HG02840 (cell line): ENCODE measurements around the gene CTR9.
A peak's percentile ranks its signal among the peaks of the same experiment; 100 is the strongest.

Experiments used
- ATAC-seq: cut with Tn5 transposase; IDR thresholded peaks from one replicate; pipeline ENCODE4 v1.9.1; 2021; ENCODE audit warnings: mild to moderate bottlenecking, moderate library complexity, moderate number of reproducible peaks; ENCODE audit not compliant: unreplicated experiment, low FRiP score

Gene CTR9

GRCh38 chr11:10779086-10779485, 28.0 kb downstream of the CTR9 start:
- no peak for ATAC-seq

GRCh38 chr11:10780040-10780439, 29.0 kb downstream of the CTR9 start:
- no peak for ATAC-seq

- ATAC-seq: no peak
Observed at GRCh38 chr11:10784232-10785145, 33.4 kb downstream of the CTR9 start.

GRCh38 chr11:10785146-10785474, 34.1 kb downstream of the CTR9 start:
- ATAC-seq: no peak

GRCh38 chr11:10786451-10786850, 35.4 kb downstream of the CTR9 start:
- no peak for ATAC-seq

GRCh38 chr11:10792385-10793068, 41.5 kb downstream of the CTR9 start:
- peak; percentile 76 for ATAC-seq

GRCh38 chr11:10793470-10794255, 42.6 kb downstream of the CTR9 start:
- ATAC-seq: no peak

GRCh38 chr11:10796191-10796590, 45.1 kb downstream of the CTR9 start:
- no peak for ATAC-seq

GRCh38 chr11:10797001-10797400, 46.0 kb downstream of the CTR9 start:
- ATAC-seq: no peak

- no peak for ATAC-seq
Observed at GRCh38 chr11:10797531-10797930, 46.5 kb downstream of the CTR9 start.

- no peak for ATAC-seq
Observed at GRCh38 chr11:10798330-10798928, 47.4 kb downstream of the CTR9 start.

- ATAC-seq: no peak
Observed at GRCh38 chr11:10800292-10800691, 49.2 kb downstream of the CTR9 start.

GRCh38 chr11:10803676-10804075, 52.6 kb downstream of the CTR9 start:
- no peak for ATAC-seq

- no peak for ATAC-seq
Observed at GRCh38 chr11:10805741-10806140, 54.7 kb downstream of the CTR9 start.

GRCh38 chr11:10806206-10806605, 55.2 kb downstream of the CTR9 start:
- ATAC-seq: no peak

- peak; percentile 1 for ATAC-seq
Observed at GRCh38 chr11:10807493-10808234, 56.6 kb downstream of the CTR9 start.

GRCh38 chr11:10808235-10808552, 57.1 kb downstream of the CTR9 start:
- no peak for ATAC-seq

GRCh38 chr11:10808553-10809372, 57.7 kb downstream of the CTR9 start, which contains the start of gene EIF4G2:
Gene EIF4G2 (minus strand): TSS chr11:10808926.
- ATAC-seq: peak; percentile 92
